ENCODE results near the gene PPFIA3.

GRCh38 chr19:49071860-49072547 is 47.3 kb upstream of the PPFIA3 start:
- TF ChIP-seq EP300 (IDR thresholded peaks at IDR 0.05; ENCODE audit: borderline replicate concordance), result no peak
- TF ChIP-seq YY1 (IDR thresholded peaks at IDR 0.05; ENCODE audit: low read depth), result no peak
- TF ChIP-seq TCF12 (IDR thresholded peaks at IDR 0.05; ENCODE audit: low read depth), result no peak
- peak; percentile 60; the same call in 1 of the 2 replicates for TF ChIP-seq ZBTB7A (IDR thresholded peaks at IDR 0.05; ENCODE audit: low read depth)
- TF ChIP-seq TAF1 (IDR thresholded peaks at IDR 0.05; ENCODE audit: low read depth), result no peak
- no peak for TF ChIP-seq CREB1 (IDR thresholded peaks at IDR 0.05; ENCODE audit: low read depth)
- TF ChIP-seq RAD21 (IDR thresholded peaks at IDR 0.05; ENCODE audit: low read depth), result no peak
